Non-pigmented ciliary epithelial cell (primary cell): ENCODE measurements around the gene EPS8L3.
"Not testable (repeated sequence)": the region's sequence is repeated elsewhere in the genome, so short reads cannot be mapped to it uniquely, and the experiment has no call there.

Experiments used
- DNase-seq: peaks from one replicate; pipeline ENCODE4 v3.0.0-alpha.2; 2010; ENCODE audit warnings: low read depth

Gene EPS8L3

GRCh38 chr1:109733236-109733870 lies 30.4 kb downstream of the EPS8L3 start:
- no peak for DNase-seq

GRCh38 chr1:109732390-109732881 lies 31.3 kb downstream of the EPS8L3 start:
- DNase-seq, result no peak

GRCh38 chr1:109730666-109731065 lies 33.1 kb downstream of the EPS8L3 start:
- DNase-seq, result no peak

- no peak for DNase-seq
Observed at GRCh38 chr1:109728870-109729269, 34.9 kb downstream of the EPS8L3 start.

GRCh38 chr1:109726728-109727373 lies 36.9 kb downstream of the EPS8L3 start:
- no peak for DNase-seq

- DNase-seq, result no peak
Observed at GRCh38 chr1:109726007-109726406, 37.7 kb downstream of the EPS8L3 start.

GRCh38 chr1:109725510-109725909 lies 38.2 kb downstream of the EPS8L3 start:
- no peak for DNase-seq

GRCh38 chr1:109724933-109725332 lies 38.8 kb downstream of the EPS8L3 start:
- DNase-seq, result no peak

- DNase-seq, result no peak
Observed at GRCh38 chr1:109722908-109723691, 40.6 kb downstream of the EPS8L3 start.

- no peak for DNase-seq
Observed at GRCh38 chr1:109721971-109722370, 41.8 kb downstream of the EPS8L3 start.

- DNase-seq, result no peak
Observed at GRCh38 chr1:109721042-109721441, 42.7 kb downstream of the EPS8L3 start.

GRCh38 chr1:109719337-109719837 lies 44.3 kb downstream of the EPS8L3 start:
- DNase-seq, result no peak

- no peak for DNase-seq
Observed at GRCh38 chr1:109718495-109718894, 45.2 kb downstream of the EPS8L3 start.

GRCh38 chr1:109717729-109718128 lies 46.0 kb downstream of the EPS8L3 start:
- no peak for DNase-seq

- no peak for DNase-seq
Observed at GRCh38 chr1:109716570-109717090, 47.1 kb downstream of the EPS8L3 start.

GRCh38 chr1:109716121-109716520 lies 47.6 kb downstream of the EPS8L3 start:
- no peak for DNase-seq

- no peak for DNase-seq
Observed at GRCh38 chr1:109714661-109715372, 48.9 kb downstream of the EPS8L3 start.

GRCh38 chr1:109713636-109714035 lies 50.1 kb downstream of the EPS8L3 start:
- DNase-seq, result no peak

GRCh38 chr1:109712321-109712864 lies 51.3 kb downstream of the EPS8L3 start:
- DNase-seq, result no peak

- not testable (repeated sequence) for DNase-seq
Observed at GRCh38 chr1:109711593-109712320, 52.0 kb downstream of the EPS8L3 start, which contains the start of gene GSTM5. Gene GSTM5, plus strand, starts transcription at chr1:109712251. Its CDS starts 62 bp downstream, at chr1:109712313.

- not testable (repeated sequence) for DNase-seq
Observed at GRCh38 chr1:109709822-109710221, 53.9 kb downstream of the EPS8L3 start.
